Measurements from ENCODE around the gene UPP2. TPM values are rescaled to one million over a fixed set of nuclear protein-coding genes. Genes with fewer than 3 reads are reported as not detected.

UPP2 gene
- total and polyA plus RNA-seq, 2 donors (not counting 1 experiment from before 2014, with no cell fraction given), result not detected

- ATAC-seq (ENCODE audit: low read depth) (no peak), DNase-seq (no peak)
- Histone ChIP-seq H3K27ac (ENCODE audit: low read length in 2 of 2) (no peak overlapping the region), H4K20me1 (ENCODE audit: control insufficient read depth, insufficient read depth, low read length, poor library complexity, severe bottlenecking) (no peaks in the 10 kb centered on the region), H3K27me3 (replicated peaks in 1 of 4; ENCODE audit: control extremely low read depth in 1 of 4, control insufficient read depth in 3 of 4, insufficient read depth in 4 of 4, low read length in 3 of 4) (no peaks in the 10 kb centered on the region), H3K9ac (ENCODE audit: low read length) (no peak overlapping the region), H3K4me3 (ENCODE audit: control extremely low read depth in 1 of 5, extremely low read depth in 1 of 5, insufficient read depth in 1 of 5, low read depth in 2 of 5, low read length in 4 of 5) (no peak overlapping the region), H3K36me3 (replicated peaks in 1 of 2; ENCODE audit: control extremely low read depth in 1 of 2, control insufficient read depth in 1 of 2, extremely low read depth in 1 of 2, insufficient read depth in 2 of 2, low read length in 1 of 2) (no peaks in the 10 kb centered on the region), H3K79me2 (ENCODE audit: control insufficient read depth, insufficient read depth, low read length) (no peaks in the 10 kb centered on the region), H2AFZ (ENCODE audit: insufficient read depth, low read depth, low read length, poor library complexity, severe bottlenecking) (no peak overlapping the region), H3K4me2 (replicated peaks; ENCODE audit: low read depth, low read length, poor library complexity, severe bottlenecking) (no peak overlapping the region), H3K9me3 (ENCODE audit: control extremely low read depth in 1 of 3, control insufficient read depth in 2 of 3, insufficient read depth in 1 of 3, low read length in 2 of 3) (no peaks in the 10 kb centered on the region), H3K4me1 (ENCODE audit: control insufficient read depth in 2 of 2, insufficient read depth in 2 of 2, low read length in 2 of 2) (no peaks in the 10 kb centered on the region)
- 76% methylated on average over 2 of the region's 2 CpGs for WGBS (ENCODE audit: insufficient coverage)
- intact Hi-C loops (cut with micrococcal nuclease), result no loop called here
- Mint-ChIP-seq H3K4me3 (no peak overlapping the region), H3K27ac (no peak overlapping the region), H3K27me3 (no peaks in the 10 kb centered on the region), H3K4me1 (no peaks in the 10 kb centered on the region), H3K9me3 (ENCODE audit: insufficient read depth) (no peaks in the 10 kb centered on the region)
- ChIA-PET POLR2A (no interaction called here), CTCF (no interaction called here)
- no peak for TF ChIP-seq EZH2 (IDR thresholded peaks at IDR 0.05; ENCODE audit: borderline replicate concordance, insufficient read depth, low read depth, low read length, poor library complexity, severe bottlenecking)
Measured at GRCh38 chr2:158124896-158125295, 23.2 kb downstream of the UPP2 start.

- H4K20me1 ChIP-seq (ENCODE audit: control insufficient read depth, insufficient read depth, low read length, poor library complexity, severe bottlenecking), result no peaks in the 10 kb centered on the region
- H3K9me3 ChIP-seq (ENCODE audit: control extremely low read depth in 1 of 3, control insufficient read depth in 2 of 3, insufficient read depth in 1 of 3, low read length in 2 of 3), result no peaks in the 10 kb centered on the region
- no peak overlapping the region for H3K9ac ChIP-seq (ENCODE audit: low read length)
- POLR2A ChIA-PET, result no interaction called here
- H3K27me3 ChIP-seq (replicated peaks in 1 of 4; ENCODE audit: control extremely low read depth in 1 of 4, control insufficient read depth in 3 of 4, insufficient read depth in 4 of 4, low read length in 3 of 4), result no peaks in the 10 kb centered on the region
- ATAC-seq (ENCODE audit: low read depth), result no peak
- Mint-ChIP-seq H3K27ac (no peak overlapping the region), H3K9me3 (ENCODE audit: insufficient read depth) (no peaks in the 10 kb centered on the region), H3K4me1 (no peaks in the 10 kb centered on the region), H3K27me3 (no peaks in the 10 kb centered on the region), H3K4me3 (no peak overlapping the region)
- H3K79me2 ChIP-seq (ENCODE audit: control insufficient read depth, insufficient read depth, low read length), result no peaks in the 10 kb centered on the region
- TF ChIP-seq EZH2 (IDR thresholded peaks at IDR 0.05; ENCODE audit: borderline replicate concordance, insufficient read depth, low read depth, low read length, poor library complexity, severe bottlenecking) (no peak), CTCF (IDR thresholded peaks at IDR 0.05) (no peak)
- H2AFZ ChIP-seq (ENCODE audit: insufficient read depth, low read depth, low read length, poor library complexity, severe bottlenecking), result no peak overlapping the region
- no peak overlapping the region for H3K4me3 ChIP-seq (ENCODE audit: control extremely low read depth in 1 of 5, extremely low read depth in 1 of 5, insufficient read depth in 1 of 5, low read depth in 2 of 5, low read length in 4 of 5)
- 100% methylated on average over 2 of the region's 5 CpGs for WGBS (ENCODE audit: insufficient coverage)
- no peak overlapping the region for H3K4me2 ChIP-seq (replicated peaks; ENCODE audit: low read depth, low read length, poor library complexity, severe bottlenecking)
- intact Hi-C loops (cut with micrococcal nuclease), result no loop called here
- DNase-seq, result no peak
- H3K4me1 ChIP-seq (ENCODE audit: control insufficient read depth in 2 of 2, insufficient read depth in 2 of 2, low read length in 2 of 2), result no peaks in the 10 kb centered on the region
- no peak overlapping the region for H3K27ac ChIP-seq (ENCODE audit: low read length in 2 of 2)
- no peaks in the 10 kb centered on the region for H3K36me3 ChIP-seq (replicated peaks in 1 of 2; ENCODE audit: control extremely low read depth in 1 of 2, control insufficient read depth in 1 of 2, extremely low read depth in 1 of 2, insufficient read depth in 2 of 2, low read length in 1 of 2)
- CTCF ChIA-PET, result no interaction called here
Measured at GRCh38 chr2:158125756-158126498, 24.3 kb downstream of the UPP2 start.
